Erythroblast (primary cell): ENCODE data around the gene PDLIM4.

Experiments used
- GATA1 ChIP-seq: IDR thresholded peaks from 2 replicates; pipeline ENCODE4 v1.6.1; 2011; ENCODE audit warnings: low read depth, mild to moderate bottlenecking, control low read depth, low read length, moderate library complexity
- POLR2A ChIP-seq: IDR thresholded peaks from 2 replicates; pipeline ENCODE4 v1.6.1; 2011; ENCODE audit warnings: mild to moderate bottlenecking, low read length

- peak; percentile 42 for TF ChIP-seq POLR2A
- TF ChIP-seq GATA1, result no peak
These were observed 44.1 kb downstream of the PDLIM4 start for GRCh38 chr5:132301344-132302271.
